Measurements from ENCODE around the gene FOXS1. TPM values are rescaled to one million over a fixed set of nuclear protein-coding genes. Genes with fewer than 3 reads are reported as not detected.

FOXS1 gene
- total RNA-seq, 6 experiments from 2014 or later = 0.15 to 0.31 TPM; not detected in 4

DNA sequence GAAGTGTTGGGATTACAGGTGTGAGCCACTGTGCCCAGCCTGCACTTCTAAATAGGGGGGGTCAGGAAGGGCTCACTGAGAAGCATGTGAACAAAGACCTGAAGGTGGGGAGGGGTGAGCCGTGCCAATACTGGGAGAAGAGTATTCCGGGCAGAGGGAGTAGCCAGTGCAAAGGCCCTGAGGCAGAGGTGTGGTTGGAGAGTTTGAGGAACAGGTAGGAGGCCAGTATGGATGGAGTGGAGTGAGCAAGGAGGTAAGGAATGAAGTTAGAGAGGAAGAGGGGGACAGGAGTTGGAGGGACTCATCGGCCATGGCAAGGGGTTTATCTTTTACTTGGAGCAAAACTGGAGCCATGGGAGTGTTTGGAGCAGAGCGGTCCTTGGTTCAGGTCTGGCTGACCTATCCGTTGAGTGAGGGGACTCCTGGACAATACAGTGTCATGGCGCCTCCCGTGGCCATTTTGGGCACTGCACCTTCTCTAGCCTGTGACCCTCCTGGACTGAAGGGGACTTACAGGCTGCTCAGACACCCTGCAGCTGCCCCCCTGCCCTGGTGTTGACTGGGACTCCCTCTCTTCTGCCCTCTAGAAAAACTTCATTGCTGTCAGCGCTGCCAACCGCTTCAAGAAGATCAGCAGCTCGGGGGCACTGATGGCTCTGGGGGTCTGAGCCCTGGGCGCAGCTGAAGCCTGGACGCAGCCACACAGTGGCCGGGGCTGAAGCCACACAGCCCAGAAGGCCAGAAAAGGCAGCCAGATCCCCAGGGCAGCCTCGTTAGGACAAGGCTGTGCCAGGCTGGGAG, 12.1 kb downstream of the FOXS1 start:
- WGBS (ENCODE audit: insufficient coverage, low coverage, low lambda C conversion rate, missing lambda C conversion rate) = 31% methylated on average over 4 of the region's 14 CpGs
- peak in 2 of 3 donors; percentile 19 to 46 for DNase-seq

DNA sequence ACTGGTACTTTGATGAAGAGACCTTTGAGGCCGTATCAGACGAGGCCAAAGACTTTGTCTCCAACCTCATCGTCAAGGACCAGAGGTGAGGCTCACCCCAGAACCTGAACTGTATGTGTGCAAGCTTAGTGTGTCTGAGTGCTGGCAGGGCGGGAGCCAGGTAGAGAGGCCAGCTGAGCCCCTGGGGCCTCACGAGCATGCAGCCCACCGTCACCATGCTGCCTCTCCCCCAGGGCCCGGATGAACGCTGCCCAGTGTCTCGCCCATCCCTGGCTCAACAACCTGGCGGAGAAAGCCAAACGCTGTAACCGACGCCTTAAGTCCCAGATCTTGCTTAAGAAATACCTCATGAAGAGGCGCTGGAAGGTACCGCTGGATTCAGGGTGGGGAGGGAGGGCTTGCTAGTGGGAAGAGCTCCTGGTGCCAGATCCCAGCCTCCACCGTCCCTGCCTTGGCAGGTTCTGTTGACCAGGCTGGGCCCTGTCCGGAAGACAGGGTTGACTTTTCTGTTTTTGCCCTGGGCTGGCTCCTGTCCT, 13.6 kb downstream of the FOXS1 start:
- intact Hi-C loops (cut with DNase I) = no loop called here
- no peak overlapping the region for H3K27ac ChIP-seq
- no peaks in the 10 kb centered on the region for H3K4me1 ChIP-seq
- no peaks in the 10 kb centered on the region for H3K27me3 ChIP-seq
- no peaks in the 10 kb centered on the region for H3K9me3 ChIP-seq
- ATAC-seq (no peak), DNase-seq (peak in 1 of 3 donors; percentile 41)
- H3K36me3 ChIP-seq = no peaks in the 10 kb centered on the region
- H3K4me3 ChIP-seq = no peak overlapping the region
- TF ChIP-seq, protein P1, sequence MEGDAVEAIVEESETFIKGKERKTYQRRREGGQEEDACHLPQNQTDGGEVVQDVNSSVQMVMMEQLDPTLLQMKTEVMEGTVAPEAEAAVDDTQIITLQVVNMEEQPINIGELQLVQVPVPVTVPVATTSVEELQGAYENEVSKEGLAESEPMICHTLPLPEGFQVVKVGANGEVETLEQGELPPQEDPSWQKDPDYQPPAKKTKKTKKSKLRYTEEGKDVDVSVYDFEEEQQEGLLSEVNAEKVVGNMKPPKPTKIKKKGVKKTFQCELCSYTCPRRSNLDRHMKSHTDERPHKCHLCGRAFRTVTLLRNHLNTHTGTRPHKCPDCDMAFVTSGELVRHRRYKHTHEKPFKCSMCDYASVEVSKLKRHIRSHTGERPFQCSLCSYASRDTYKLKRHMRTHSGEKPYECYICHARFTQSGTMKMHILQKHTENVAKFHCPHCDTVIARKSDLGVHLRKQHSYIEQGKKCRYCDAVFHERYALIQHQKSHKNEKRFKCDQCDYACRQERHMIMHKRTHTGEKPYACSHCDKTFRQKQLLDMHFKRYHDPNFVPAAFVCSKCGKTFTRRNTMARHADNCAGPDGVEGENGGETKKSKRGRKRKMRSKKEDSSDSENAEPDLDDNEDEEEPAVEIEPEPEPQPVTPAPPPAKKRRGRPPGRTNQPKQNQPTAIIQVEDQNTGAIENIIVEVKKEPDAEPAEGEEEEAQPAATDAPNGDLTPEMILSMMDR (IDR thresholded peaks at IDR 0.05) = no peak
- WGBS (ENCODE audit: insufficient coverage, low coverage, low lambda C conversion rate, missing lambda C conversion rate) = no CpG with 5 or more reads among the region's 17 CpGs

More for the DNA sequence above, 12.1 kb downstream of the FOXS1 start:
- H3K36me3 ChIP-seq = no peaks in the 10 kb centered on the region
- TF ChIP-seq, protein P1 (IDR thresholded peaks at IDR 0.05) = peak; percentile 35 to 71 (median 70)
- TF ChIP-seq POLR2A (IDR thresholded peaks at IDR 0.05) = no peak
- no peak overlapping the region for H3K4me3 ChIP-seq
- ATAC-seq = peak; percentile 40 to 67 (median 60)
- H3K27ac ChIP-seq = no peak overlapping the region
- H3K27me3 ChIP-seq = no peaks in the 10 kb centered on the region
- intact Hi-C loops (cut with DNase I) = no loop called here
- no peaks in the 10 kb centered on the region for H3K4me1 ChIP-seq
- H3K9me3 ChIP-seq = no peaks in the 10 kb centered on the region

DNA sequence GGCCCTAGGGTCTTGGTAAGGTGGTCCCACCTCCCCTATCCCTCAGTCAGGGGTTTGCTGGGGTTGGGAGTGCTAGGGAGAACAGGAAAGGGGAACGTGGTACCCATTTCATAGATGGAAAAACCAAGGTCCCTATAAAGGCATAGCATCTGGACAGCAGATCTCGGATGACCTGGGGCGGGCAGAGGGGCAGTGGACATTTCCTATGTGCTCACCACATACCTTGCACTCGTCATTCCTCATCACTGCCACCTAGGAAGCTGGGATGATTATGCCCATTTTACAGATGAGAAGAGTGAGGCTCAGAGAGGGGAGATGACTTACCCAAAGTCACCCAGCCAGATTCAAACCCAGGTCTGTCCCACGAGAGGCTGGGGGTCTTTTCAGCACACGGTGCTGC, 14.2 kb downstream of the FOXS1 start:
- WGBS (ENCODE audit: insufficient coverage, low coverage, low lambda C conversion rate, missing lambda C conversion rate) = 81% methylated on average over 2 of the region's 6 CpGs
- H3K9me3 ChIP-seq = no peaks in the 10 kb centered on the region
- ATAC-seq (no peak), DNase-seq (peak in 1 of 3 donors; percentile 13)
- intact Hi-C loops (cut with DNase I) = no loop called here
- H3K27me3 ChIP-seq = no peaks in the 10 kb centered on the region
- H3K4me1 ChIP-seq = no peaks in the 10 kb centered on the region
- H3K4me3 ChIP-seq = no peak overlapping the region
- no peak for TF ChIP-seq POLR2A (IDR thresholded peaks at IDR 0.05)
- TF ChIP-seq, protein P1 (IDR thresholded peaks at IDR 0.05) = no peak
- no peaks in the 10 kb centered on the region for H3K36me3 ChIP-seq
- no peak overlapping the region for H3K27ac ChIP-seq

DNA sequence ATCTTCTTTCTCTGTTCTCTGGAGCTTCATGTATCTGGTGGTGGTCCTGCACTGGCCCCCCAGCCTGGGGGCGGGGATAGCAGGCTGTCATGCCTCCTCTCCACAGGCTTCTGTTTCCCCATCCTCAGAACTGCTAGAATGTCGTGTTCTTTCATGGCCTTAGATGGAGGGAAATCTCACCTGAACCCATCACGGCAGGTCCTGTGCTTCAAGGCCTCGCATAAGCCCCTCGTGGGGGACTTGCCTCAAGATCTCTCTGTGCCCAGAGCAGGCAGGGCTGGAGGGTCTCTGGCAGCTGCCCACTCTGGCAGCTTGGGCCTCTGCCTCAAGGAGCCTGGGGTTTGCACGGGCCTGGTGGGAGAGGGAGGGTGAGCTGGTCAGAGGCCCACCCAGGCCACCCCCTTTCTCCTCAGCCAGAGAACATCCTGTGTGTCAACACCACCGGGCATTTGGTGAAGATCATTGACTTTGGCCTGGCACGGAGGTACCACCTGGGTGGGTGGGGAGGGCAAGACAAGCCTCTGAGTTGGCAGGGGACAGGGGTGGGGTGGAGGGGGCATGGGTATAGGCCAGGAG, 14.9 kb downstream of the FOXS1 start:
- Histone ChIP-seq H3K36me3 (no peaks in the 10 kb centered on the region), H3K9me3 (no peaks in the 10 kb centered on the region), H3K4me3 (no peak overlapping the region), H3K27ac (no peak overlapping the region), H3K27me3 (no peaks in the 10 kb centered on the region), H3K4me1 (no peaks in the 10 kb centered on the region)
- peak in 1 of 3 donors; percentile 35 for DNase-seq
- TF ChIP-seq, protein P1 (IDR thresholded peaks at IDR 0.05) = no peak
- WGBS (ENCODE audit: insufficient coverage, low coverage, low lambda C conversion rate, missing lambda C conversion rate) = 90% methylated on average over 3 of the region's 8 CpGs
- intact Hi-C loops (cut with DNase I) = no loop called here
- no peak for ATAC-seq

Data from right lobe of liver (tissue), 6 donors.